Right atrium auricular region (tissue), 2 donors: ENCODE measurements around the gene ITGA8. TPM values are rescaled to one million over a fixed set of nuclear protein-coding genes. Genes with fewer than 3 reads are reported as not detected.

Experiments
- DNase-seq: peaks from one replicate; pipeline ENCODE4 v3.0.0-alpha.2; 2019; ENCODE audit warnings: low spot score
- H3K27ac ChIP-seq, 2 donors: fragments of 200-600 bp; sonication (generic); 1 replicate in 1 of 2; 2 replicates in 1 of 2; pipeline ENCODE4 v1.5.1; 2016 to 2019
- H3K27me3 ChIP-seq, 2 donors: fragments of 200-600 bp; sonication (generic); one replicate each; pipeline versions ENCODE4 v1.5.1 to v1.6.0; 2017 to 2019
- H3K36me3 ChIP-seq: fragments of 200-600 bp; sonication (generic); one replicate; pipeline ENCODE4 v1.5.1; 2016
- H3K4me1 ChIP-seq, 2 donors: fragments of 200-600 bp; sonication (generic); one replicate each; pipeline versions ENCODE4 v1.5.1 to v1.6.0; 2017 to 2019
- H3K4me3 ChIP-seq, 2 donors: fragments of 200-600 bp; sonication (generic); 1 replicate in 1 of 2; 2 replicates in 1 of 2; pipeline ENCODE4 v1.5.1; 2017 to 2019; ENCODE audit warnings: mild to moderate bottlenecking in 1 of 2, moderate library complexity in 1 of 2
- H3K9me3 ChIP-seq, 2 donors: fragments of 200-600 bp; sonication (generic); one replicate each; pipeline ENCODE4 v1.5.1; 2019
- CTCF ChIP-seq, 2 donors: fragments of 200-600 bp; sonication (generic); IDR thresholded peaks; one replicate each; pipeline ENCODE4 v1.5.1; 2019; ENCODE audit warnings: antibody characterized with exemption in 2 of 2
- total RNA-seq, 2 donors: library from RNA; depleted of rRNA; stranded (reverse); fragments of >200 nt; gene quantifications; one replicate each; pipeline ENCODE4 v1.1.0, GENCODE V29; 2016

Gene ITGA8
- total RNA-seq, 2 donors from 2014 or later = 4.9 to 6.4 TPM

- H3K36me3 ChIP-seq = no peaks in the 10 kb centered on the region
- no peaks in the 10 kb centered on the region for H3K4me1 ChIP-seq
- no peak for TF ChIP-seq CTCF (IDR thresholded peaks at IDR 0.05)
- no peak for DNase-seq
- H3K27me3 ChIP-seq = no peaks in the 10 kb centered on the region
- H3K27ac ChIP-seq = no peak overlapping the region
- H3K4me3 ChIP-seq = no peak overlapping the region
- H3K9me3 ChIP-seq = peaks cover 0 to 13% of the 10 kb centered on the region in 2 donors
Measured at GRCh38 chr10:15546606-15547005, 173.1 kb downstream of the ITGA8 start.

- no peaks in the 10 kb centered on the region for H3K27me3 ChIP-seq
- no peak overlapping the region for H3K27ac ChIP-seq
- no peak for TF ChIP-seq CTCF (IDR thresholded peaks at IDR 0.05)
- no peaks in the 10 kb centered on the region for H3K36me3 ChIP-seq
- no peak overlapping the region for H3K4me3 ChIP-seq
- no peak for DNase-seq
- H3K9me3 ChIP-seq = peaks cover 0 to 13% of the 10 kb centered on the region in 2 donors
- no peaks in the 10 kb centered on the region for H3K4me1 ChIP-seq
Measured at GRCh38 chr10:15545884-15546283, 173.8 kb downstream of the ITGA8 start.

GRCh38 chr10:15545266-15545665 lies 174.5 kb downstream of the ITGA8 start:
- Histone ChIP-seq H3K4me1 (no peaks in the 10 kb centered on the region), H3K4me3 (no peak overlapping the region), H3K27ac (no peak overlapping the region), H3K36me3 (no peaks in the 10 kb centered on the region), H3K9me3 (peaks cover 0 to 13% of the 10 kb centered on the region in 2 donors), H3K27me3 (no peaks in the 10 kb centered on the region)
- DNase-seq = no peak
- TF ChIP-seq CTCF (IDR thresholded peaks at IDR 0.05) = no peak

- TF ChIP-seq CTCF (IDR thresholded peaks at IDR 0.05) = no peak
- Histone ChIP-seq H3K36me3 (no peaks in the 10 kb centered on the region), H3K9me3 (peaks cover 0 to 13% of the 10 kb centered on the region in 2 donors), H3K4me1 (no peaks in the 10 kb centered on the region), H3K27me3 (no peaks in the 10 kb centered on the region), H3K27ac (no peak overlapping the region), H3K4me3 (no peak overlapping the region)
- no peak for DNase-seq
Measured at GRCh38 chr10:15543994-15544393, 175.7 kb downstream of the ITGA8 start.

GRCh38 chr10:15542817-15543216 lies 176.9 kb downstream of the ITGA8 start:
- Histone ChIP-seq H3K4me1 (no peaks in the 10 kb centered on the region), H3K36me3 (no peaks in the 10 kb centered on the region), H3K27ac (no peak overlapping the region), H3K9me3 (peaks cover 0 to 13% of the 10 kb centered on the region in 2 donors), H3K27me3 (no peaks in the 10 kb centered on the region), H3K4me3 (no peak overlapping the region)
- no peak for TF ChIP-seq CTCF (IDR thresholded peaks at IDR 0.05)
- DNase-seq = no peak

- H3K27me3 ChIP-seq = no peaks in the 10 kb centered on the region
- DNase-seq = no peak
- no peaks in the 10 kb centered on the region for H3K4me1 ChIP-seq
- peaks cover 0 to 13% of the 10 kb centered on the region in 2 donors for H3K9me3 ChIP-seq
- no peak overlapping the region for H3K4me3 ChIP-seq
- no peak for TF ChIP-seq CTCF (IDR thresholded peaks at IDR 0.05)
- no peaks in the 10 kb centered on the region for H3K36me3 ChIP-seq
- no peak overlapping the region for H3K27ac ChIP-seq
Measured at GRCh38 chr10:15541376-15541775, 178.3 kb downstream of the ITGA8 start.
